HCT116 (cell line): ENCODE measurements around the gene FAM174A. TPM values are rescaled to one million over a fixed set of nuclear protein-coding genes. Genes with fewer than 3 reads are reported as not detected.

Experiments used
- ATAC-seq: fragments of 200-7000 bp; cut with Tn5 transposase; 2 replicates; pipeline ENCODE4 v1.9.1; 2020; ENCODE audit warnings: mild to moderate bottlenecking, moderate library complexity
- BruUV-seq: library from RNA; stranded (reverse); fragments of 400-500 nt; replicated peaks from 2 replicates; lab custom pipeline; 2021; lab: Mats Ljungman, UMichigan
- CTCF ChIA-PET: fragments of 300-600 bp; sonication (Branson Sonifier 250); formaldehyde crosslinking; loops from one replicate; lab custom pipeline; 2021; ENCODE audit warnings: antibody characterized with exemption; lab: Charles Lee
- POLR2A ChIA-PET: fragments of 300-600, 350-600 bp; sonication (Branson Sonifier 250); formaldehyde crosslinking; loops from one replicate; lab custom pipeline; 2021; ENCODE audit warnings: antibody characterized with exemption; lab: Charles Lee
- RAD21 ChIA-PET, 2 experiments: fragments of 300-600 bp; sonication (Branson Sonifier 250); formaldehyde crosslinking; loops; one replicate each; lab custom pipeline; 2023; ENCODE audit warnings: low total read pairs in 2 of 2; ENCODE audit not compliant: uncharacterized antibody in 2 of 2, unreplicated experiment in 2 of 2, low non-redundant PET in 1 of 2; lab: Charles Lee
- DNase-seq: peaks from one replicate; pipeline ENCODE4 v3.0.0-alpha.2; 2010; ENCODE audit warnings: low read depth, low spot score
- H2AFZ ChIP-seq: fragments of 200-600 bp; shearing (Covaris generic), sonication (generic); 2 replicates; pipeline ENCODE4 v1.6.1; 2017; ENCODE audit warnings: low read depth, mixed run types, mixed read lengths, antibody characterized with exemption, low read length; ENCODE audit not compliant: poor library complexity, severe bottlenecking
- H3K27ac ChIP-seq: 2 replicates; pipeline ENCODE4 v1.5.1; 2012; ENCODE audit warnings: low read depth, low read length
- H3K27me3 ChIP-seq: fragments of 200-600 bp; sonication (generic); 2 replicates; pipeline ENCODE4 v1.6.1; 2016; ENCODE audit warnings: mixed run types, low read length, mixed read lengths; ENCODE audit not compliant: insufficient read depth
- H3K36me3 ChIP-seq, 2 experiments: fragments of 200-500 bp in 1 of 2; fragments of 200-600 bp in 1 of 2; sonication (Bioruptor generic) in 1 of 2; sonication (generic) in 1 of 2; 2 replicates each; pipeline versions ENCODE4 v1.5.1 to v1.6.1; 2014 to 2016; ENCODE audit warnings: low read length in 2 of 2, inconsistent platforms in 1 of 2, mixed read lengths in 1 of 2, mixed run types in 1 of 2; ENCODE audit not compliant: insufficient read depth in 2 of 2, control insufficient read depth in 1 of 2
- H3K4me1 ChIP-seq, 2 experiments: fragments of 200-600 bp in 1 of 2; sonication (generic) in 1 of 2; 2 replicates each; pipeline versions ENCODE4 v1.5.1 to v1.6.1; 2012 to 2017; ENCODE audit warnings: low read length in 2 of 2, inconsistent platforms in 1 of 2, mild to moderate bottlenecking in 1 of 2, mixed read lengths in 1 of 2, mixed run types in 1 of 2, moderate library complexity in 1 of 2; ENCODE audit not compliant: insufficient read depth in 2 of 2, control insufficient read depth in 1 of 2
- H3K4me2 ChIP-seq: fragments of 200-600 bp; sonication (generic); 2 replicates; pipeline ENCODE4 v1.6.1; 2017; ENCODE audit warnings: mixed run types, low read length, mixed read lengths
- H3K4me3 ChIP-seq, 2 experiments: fragments of 200-600 bp in 1 of 2; sonication (generic) in 1 of 2; replicated peaks in 1 of 2; 2 replicates each; pipeline ENCODE4 v1.5.1; 2011 to 2016; ENCODE audit warnings: low read length in 2 of 2, control low read depth in 1 of 2, low read depth in 1 of 2, mild to moderate bottlenecking in 1 of 2, mixed read lengths in 1 of 2, mixed run types in 1 of 2
- H3K79me2 ChIP-seq: fragments of 200-600 bp; sonication (generic); 2 replicates; pipeline ENCODE4 v1.6.1; 2017; ENCODE audit warnings: mild to moderate bottlenecking, mixed run types, low read length, moderate library complexity, mixed read lengths; ENCODE audit not compliant: insufficient read depth
- H3K9ac ChIP-seq: fragments of 200-600 bp; sonication (generic); 2 replicates; pipeline ENCODE4 v1.6.1; 2016; ENCODE audit warnings: low read length, mixed read lengths
- H3K9me2 ChIP-seq: fragments of 200-600 bp; sonication (generic), shearing (Covaris generic); 2 replicates; pipeline ENCODE4 v1.6.1; 2017; ENCODE audit warnings: mixed run types, mild to moderate bottlenecking, moderate library complexity; ENCODE audit not compliant: insufficient read depth
- H3K9me3 ChIP-seq, 2 experiments: fragments of 200-500 bp in 1 of 2; fragments of 200-600 bp in 1 of 2; sonication (Bioruptor generic) in 1 of 2; sonication (generic) in 1 of 2; 2 replicates each; pipeline ENCODE4 v1.6.1; 2014 to 2017; ENCODE audit warnings: low read length in 2 of 2, mixed read lengths in 2 of 2, inconsistent platforms in 1 of 2, low read depth in 1 of 2, mild to moderate bottlenecking in 1 of 2, mixed run types in 1 of 2, moderate library complexity in 1 of 2; ENCODE audit not compliant: control insufficient read depth in 1 of 2, insufficient read depth in 1 of 2
- H4K20me1 ChIP-seq: fragments of 200-600 bp; sonication (generic), shearing (Covaris generic); 2 replicates; pipeline ENCODE4 v1.6.1; 2017; ENCODE audit warnings: mixed run types, mild to moderate bottlenecking, moderate library complexity; ENCODE audit not compliant: insufficient read depth
- CTCF ChIP-seq, 3 experiments: fragments of 200-600 bp in 1 of 3; sonication (generic) in 1 of 3; IDR thresholded peaks in 2 of 3; conservative IDR thresholded peaks in 1 of 3; 2 replicates each; pipeline ENCODE4 v1.5.1; 2012 to 2017; ENCODE audit warnings: low read depth in 2 of 3, low read length in 2 of 3, antibody characterized with exemption in 1 of 3, borderline replicate concordance in 1 of 3, control low read depth in 1 of 3, mild to moderate bottlenecking in 1 of 3, mixed read lengths in 1 of 3, mixed run types in 1 of 3, moderate library complexity in 1 of 3; ENCODE audit not compliant: insufficient read depth in 1 of 3
- ELF1 ChIP-seq: IDR thresholded peaks from 2 replicates; pipeline ENCODE4 v1.6.1; 2012; ENCODE audit warnings: low read depth, borderline replicate concordance
- EZH2 ChIP-seq: fragments of 200-600 bp; sonication (generic); IDR thresholded peaks from 2 replicates; pipeline ENCODE4 v1.6.1; 2017; ENCODE audit warnings: antibody characterized with exemption, mixed run types
- EZH2phosphoT487 ChIP-seq: fragments of 200-600 bp; IDR thresholded peaks from 2 replicates; pipeline ENCODE4 v1.6.1; 2018; ENCODE audit warnings: antibody characterized with exemption, borderline replicate concordance
- FOSL1 ChIP-seq: IDR thresholded peaks from 2 replicates; pipeline ENCODE4 v1.6.1; 2012; ENCODE audit warnings: low read depth
- MAX ChIP-seq: IDR thresholded peaks from 2 replicates; pipeline ENCODE4 v1.6.1; 2012
- POLR2A ChIP-seq: IDR thresholded peaks from 2 replicates; pipeline ENCODE4 v1.7.0; 2011; ENCODE audit warnings: borderline replicate concordance; ENCODE audit not compliant: insufficient read depth, insufficient read length; ENCODE audit errors: extremely low read depth
- RAD21 ChIP-seq: IDR thresholded peaks from 2 replicates; pipeline ENCODE4 v1.6.1; 2012; ENCODE audit warnings: low read depth, mild to moderate bottlenecking
- REST ChIP-seq: IDR thresholded peaks from 2 replicates; pipeline ENCODE4 v1.6.1; 2012; ENCODE audit warnings: low read depth
- SIN3A ChIP-seq: IDR thresholded peaks from 2 replicates; pipeline ENCODE4 v1.6.1; 2012; ENCODE audit warnings: low read depth
- SRF ChIP-seq: IDR thresholded peaks from 2 replicates; pipeline ENCODE4 v1.6.1; 2012; ENCODE audit warnings: low read depth
- TCF7L2 ChIP-seq: IDR thresholded peaks from 2 replicates; pipeline ENCODE4 v1.7.0; 2011; ENCODE audit warnings: borderline replicate concordance, inconsistent platforms; ENCODE audit not compliant: insufficient read depth, insufficient read length; ENCODE audit errors: extremely low read depth
- YY1 ChIP-seq: IDR thresholded peaks from 2 replicates; pipeline ENCODE4 v1.6.1; 2011; ENCODE audit warnings: low read length, low read depth, moderate library complexity, mild to moderate bottlenecking; ENCODE audit not compliant: insufficient replicate concordance; ENCODE audit errors: extremely low read depth
- ZFX ChIP-seq: fragments of 450-650 bp; IDR thresholded peaks from 2 replicates; pipeline ENCODE4 v1.6.1; 2017
- ZNF274 ChIP-seq: fragments of 200-500 bp; sonication (Bioruptor generic); IDR thresholded peaks from 2 replicates; pipeline ENCODE4 v1.6.1; 2014; ENCODE audit warnings: mild to moderate bottlenecking, low read depth, low read length, inconsistent platforms
- intact Hi-C: fragments of 100-400 bp; cut with micrococcal nuclease; formaldehyde crosslinking; loops from 2 replicates; pipeline ENCODE4 v1.10.0; 2022
- total RNA-seq: library from RNA; stranded (reverse); gene quantifications from one replicate; pipeline ENCODE4 v1.2.1, GENCODE V29; 2021; ENCODE audit not compliant: unreplicated experiment

The FAM174A gene
- total RNA-seq, 1 experiment from 2014 or later, result 8.6 TPM

- Histone ChIP-seq H3K36me3 (no peaks in the 10 kb centered on the region), H3K9me3 (no peaks in the 10 kb centered on the region), H3K4me2 (no peak overlapping the region), H3K79me2 (no peaks in the 10 kb centered on the region), H3K4me3 (no peak overlapping the region), H3K9ac (no peak overlapping the region), H2AFZ (no peak overlapping the region), H3K27me3 (no peaks in the 10 kb centered on the region), H3K27ac (no peak overlapping the region), H4K20me1 (no peaks in the 10 kb centered on the region), H3K4me1 (no peaks in the 10 kb centered on the region), H3K9me2 (no peaks in the 10 kb centered on the region)
- ChIA-PET POLR2A (no interaction called here), CTCF (no interaction called here), RAD21 (no interaction called here)
- DNase-seq (no peak), ATAC-seq (no peak)
- intact Hi-C loops, result no loop called here
- TF ChIP-seq MAX (no peak), FOSL1 (no peak), SIN3A (no peak), TCF7L2 (no peak), SRF (no peak), CTCF (IDR thresholded peaks at IDR 0.05 in 2 of 3, conservative IDR thresholded peaks at IDR 0.05 in 1 of 3; ENCODE audit: borderline replicate concordance in 1 of 3, insufficient read depth in 1 of 3, low read depth in 2 of 3, low read length in 2 of 3) (no peak), EZH2phosphoT487 (no peak), ELF1 (no peak), POLR2A (no peak)
- BruUV-seq, result no TSS peak
Measured at GRCh38 chr5:100584069-100584468, 48.9 kb downstream of the FAM174A start.

- Histone ChIP-seq H3K9me2 (no peaks in the 10 kb centered on the region), H4K20me1 (no peaks in the 10 kb centered on the region), H3K9me3 (no peaks in the 10 kb centered on the region), H3K4me2 (no peak overlapping the region), H3K27me3 (no peaks in the 10 kb centered on the region), H3K36me3 (no peaks in the 10 kb centered on the region), H3K27ac (no peak overlapping the region), H3K4me1 (no peaks in the 10 kb centered on the region), H3K9ac (no peak overlapping the region), H2AFZ (no peak overlapping the region), H3K4me3 (no peak overlapping the region), H3K79me2 (no peaks in the 10 kb centered on the region)
- ATAC-seq, result no peak
- intact Hi-C loops, result no loop called here
- RAD21 ChIA-PET, result no interaction called here
- POLR2A ChIA-PET, result no interaction called here
- CTCF ChIA-PET, result no interaction called here
- TF ChIP-seq SIN3A (no peak), ZNF274 (no peak), FOSL1 (no peak), REST (no peak), EZH2phosphoT487 (no peak), POLR2A (no peak), EZH2 (no peak), YY1 (no peak), RAD21 (no peak), ZFX (no peak), ELF1 (no peak)
- BruUV-seq, result no TSS peak
- DNase-seq, result no peak
Measured at GRCh38 chr5:100584889-100585288, 49.7 kb downstream of the FAM174A start.
